GM19395 (cell line): ENCODE data around the gene ABCC2.

Experiments
- ATAC-seq: cut with Tn5 transposase; IDR thresholded peaks from one replicate; pipeline ENCODE4 v1.9.1; 2021; ENCODE audit warnings: mild to moderate bottlenecking, moderate library complexity; ENCODE audit not compliant: unreplicated experiment

Gene ABCC2

GRCh38 chr10:99770408-99771045, 11.9 kb upstream of the ABCC2 start:
- no peak for ATAC-seq

- ATAC-seq, result no peak
Observed at GRCh38 chr10:99775850-99776249, 6.6 kb upstream of the ABCC2 start.

GRCh38 chr10:99777918-99778714, 4.3 kb upstream of the ABCC2 start:
- ATAC-seq, result no peak

GRCh38 chr10:99779335-99779734, 3.1 kb upstream of the ABCC2 start:
- no peak for ATAC-seq

- no peak for ATAC-seq
Observed at GRCh38 chr10:99781734-99782429, 558 bp upstream of the ABCC2 start.

- no peak for ATAC-seq
Observed at GRCh38 chr10:99784016-99784726, 1.7 kb downstream of the ABCC2 start.

GRCh38 chr10:99784727-99785441, 2.4 kb downstream of the ABCC2 start:
- ATAC-seq, result no peak

- ATAC-seq, result no peak
Observed at GRCh38 chr10:99785646-99786045, 3.2 kb downstream of the ABCC2 start.

- no peak for ATAC-seq
Observed at GRCh38 chr10:99787311-99787710, 4.9 kb downstream of the ABCC2 start.

- no peak for ATAC-seq
Observed at GRCh38 chr10:99787782-99788445, 5.5 kb downstream of the ABCC2 start.

- ATAC-seq, result no peak
Observed at GRCh38 chr10:99788598-99789256, 6.3 kb downstream of the ABCC2 start.

- ATAC-seq, result no peak
Observed at GRCh38 chr10:99791831-99792230, 9.4 kb downstream of the ABCC2 start.

- no peak for ATAC-seq
Observed at GRCh38 chr10:99793819-99794218, 11.4 kb downstream of the ABCC2 start.

GRCh38 chr10:99796928-99797327, 14.5 kb downstream of the ABCC2 start:
- ATAC-seq, result no peak

- no peak for ATAC-seq
Observed at GRCh38 chr10:99798031-99798430, 15.6 kb downstream of the ABCC2 start.

- no peak for ATAC-seq
Observed at GRCh38 chr10:99798920-99799319, 16.5 kb downstream of the ABCC2 start.

- ATAC-seq, result no peak
Observed at GRCh38 chr10:99799613-99800012, 17.2 kb downstream of the ABCC2 start.

- ATAC-seq, result no peak
Observed at GRCh38 chr10:99804471-99804870, 22.0 kb downstream of the ABCC2 start.

- no peak for ATAC-seq
Observed at GRCh38 chr10:99805190-99805589, 22.8 kb downstream of the ABCC2 start.

GRCh38 chr10:99806091-99806490, 23.7 kb downstream of the ABCC2 start:
- no peak for ATAC-seq
